SK-N-MC (cell line): ENCODE results near the gene NOP14.

ENCODE experiments used
- DNase-seq: peaks from one replicate; pipeline ENCODE4 v3.0.0-alpha.2; 2011; ENCODE audit warnings: low read depth, low spot score
- H3K27ac ChIP-seq: fragments of 200-600 bp; sonication (generic); 2 replicates; pipeline ENCODE4 v1.5.1; 2016; ENCODE audit warnings: mixed run types
- H3K36me3 ChIP-seq: fragments of 200-600 bp; sonication (generic); 2 replicates; pipeline ENCODE4 v1.6.1; 2017; ENCODE audit warnings: antibody characterized with exemption, low read length, mixed read lengths; ENCODE audit not compliant: insufficient read depth
- H3K4me3 ChIP-seq: fragments of 200-600 bp; sonication (generic); 2 replicates; pipeline ENCODE4 v1.5.1; 2016
- H3K9ac ChIP-seq: fragments of 200-600 bp; sonication (generic); 2 replicates; pipeline ENCODE4 v1.8.0; 2017; ENCODE audit warnings: mixed run types, mixed read lengths; ENCODE audit not compliant: insufficient read length
- H3K9me3 ChIP-seq: fragments of 200-600 bp; sonication (generic); 2 replicates; pipeline ENCODE4 v1.6.1; 2017; ENCODE audit warnings: low read depth, mild to moderate bottlenecking, antibody characterized with exemption, low read length, moderate library complexity, mixed read lengths
- EZH2 ChIP-seq: fragments of 200-600 bp; sonication (generic); IDR thresholded peaks from one replicate; pipeline ENCODE4 v1.6.1; 2017; ENCODE audit warnings: antibody characterized with exemption
- FOXP2 ChIP-seq: optimal IDR thresholded peaks from 2 replicates; pipeline ENCODE3; 2011; ENCODE audit warnings: mild to moderate bottlenecking, moderate library complexity; ENCODE audit not compliant: insufficient read depth; ENCODE audit errors: extremely low read length, control extremely low read depth
- POLR2AphosphoS5 ChIP-seq: IDR thresholded peaks from 2 replicates; pipeline ENCODE4 v1.6.1; 2012; ENCODE audit warnings: mild to moderate bottlenecking, low read depth, low read length, borderline replicate concordance

The NOP14 gene

DNA sequence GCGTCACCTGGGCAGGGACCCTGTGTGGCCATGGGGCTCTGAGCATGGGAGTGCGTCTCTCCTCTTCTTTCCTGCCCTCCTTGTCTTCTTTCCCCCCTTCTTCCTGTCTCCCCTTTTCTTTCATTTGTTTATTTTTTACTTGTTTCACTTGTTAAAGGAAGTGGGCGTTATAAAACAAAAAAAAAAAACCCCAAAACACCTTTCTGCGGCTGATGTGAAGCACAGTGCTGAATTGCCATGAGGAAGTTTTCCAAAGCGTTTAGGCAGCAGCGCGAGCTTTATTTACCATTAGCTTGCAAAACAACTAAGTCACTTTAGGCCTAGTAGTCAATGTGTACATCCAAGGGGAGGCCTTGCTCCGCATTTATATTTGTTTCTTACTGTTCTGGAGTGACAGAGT, 57.0 kb downstream of the NOP14 start:
- DNase-seq = no peak
- Histone ChIP-seq H3K9ac (no peak overlapping the region), H3K36me3 (peaks cover 67% of the 10 kb centered on the region), H3K4me3 (no peak overlapping the region), H3K9me3 (no peaks in the 10 kb centered on the region), H3K27ac (no peak overlapping the region)
- TF ChIP-seq FOXP2 (no peak), POLR2AphosphoS5 (no peak), EZH2 (no peak)

DNA sequence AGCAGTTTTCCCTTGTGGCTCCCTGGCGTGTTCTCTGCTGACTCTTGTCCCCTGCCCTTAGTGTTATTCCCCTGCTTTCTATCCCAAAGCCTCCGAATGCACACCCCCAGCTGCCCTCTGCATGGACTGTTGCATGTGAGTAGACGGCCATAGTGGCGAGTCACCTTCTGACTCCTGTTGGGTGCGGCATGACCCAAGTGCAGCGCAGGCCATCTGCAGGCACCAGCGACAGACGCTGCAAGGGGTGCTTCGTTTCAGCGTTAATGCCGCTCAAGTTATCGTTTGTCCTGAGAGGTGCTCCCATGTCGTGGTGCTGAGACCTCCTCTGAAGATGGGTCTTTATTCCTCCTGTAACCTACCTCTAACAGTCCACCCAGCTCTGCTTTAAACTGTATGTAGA, 57.7 kb downstream of the NOP14 start:
- Histone ChIP-seq H3K4me3 (no peak overlapping the region), H3K27ac (no peak overlapping the region), H3K9ac (no peak overlapping the region), H3K9me3 (no peaks in the 10 kb centered on the region), H3K36me3 (peaks cover 68% of the 10 kb centered on the region)
- no peak for TF ChIP-seq EZH2
- TF ChIP-seq FOXP2 = no peak
- no peak for TF ChIP-seq POLR2AphosphoS5
- no peak for DNase-seq

DNA sequence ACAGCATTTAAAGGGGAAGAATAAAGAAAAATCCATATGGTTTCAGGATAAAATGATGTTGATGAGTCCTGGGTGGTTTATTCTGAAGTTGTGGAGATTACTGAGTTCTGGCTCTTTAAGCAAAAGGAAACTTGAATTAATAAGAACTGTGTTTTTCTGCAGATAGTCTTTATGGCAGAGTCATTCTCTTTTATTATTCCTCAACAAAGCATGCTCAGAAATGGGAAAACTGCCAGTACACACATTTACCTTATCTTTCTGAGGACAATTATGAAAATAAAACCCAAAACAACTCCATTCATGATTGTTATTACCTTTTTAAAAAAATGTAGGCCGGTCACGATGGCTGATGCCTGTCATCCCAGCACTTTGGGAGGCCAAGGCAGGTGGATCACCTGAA, 61.1 kb downstream of the NOP14 start:
- TF ChIP-seq POLR2AphosphoS5 (no peak), FOXP2 (no peak), EZH2 (no peak)
- no peak overlapping the region for H3K27ac ChIP-seq
- H3K9ac ChIP-seq = no peak overlapping the region
- no peaks in the 10 kb centered on the region for H3K9me3 ChIP-seq
- DNase-seq = no peak
- no peak overlapping the region for H3K4me3 ChIP-seq
- peaks cover 75% of the 10 kb centered on the region for H3K36me3 ChIP-seq

DNA sequence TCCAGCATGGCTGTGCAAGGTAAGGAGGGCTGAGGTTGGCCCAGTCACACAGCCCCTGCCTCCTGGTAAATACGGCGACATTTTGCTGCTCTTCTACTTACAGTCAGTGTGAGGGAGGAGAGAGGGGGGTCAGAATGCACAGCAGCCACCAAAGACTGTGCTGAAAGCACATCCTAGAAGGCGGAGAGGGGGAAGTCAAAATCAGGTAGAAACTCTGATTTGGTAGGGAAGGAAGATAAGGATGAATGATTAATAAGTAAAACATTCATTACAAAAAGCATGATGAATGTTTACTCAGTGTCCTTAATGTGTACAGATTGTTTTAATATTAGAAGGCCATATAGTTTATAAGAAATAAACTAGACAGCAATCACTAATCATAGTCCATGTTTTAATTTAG, 62.0 kb downstream of the NOP14 start:
- H3K27ac ChIP-seq = no peak overlapping the region
- peaks cover 79% of the 10 kb centered on the region for H3K36me3 ChIP-seq
- no peak overlapping the region for H3K9ac ChIP-seq
- TF ChIP-seq FOXP2 = no peak
- TF ChIP-seq POLR2AphosphoS5 = no peak
- TF ChIP-seq EZH2 = no peak
- H3K9me3 ChIP-seq = no peaks in the 10 kb centered on the region
- DNase-seq = no peak
- H3K4me3 ChIP-seq = no peak overlapping the region

DNA sequence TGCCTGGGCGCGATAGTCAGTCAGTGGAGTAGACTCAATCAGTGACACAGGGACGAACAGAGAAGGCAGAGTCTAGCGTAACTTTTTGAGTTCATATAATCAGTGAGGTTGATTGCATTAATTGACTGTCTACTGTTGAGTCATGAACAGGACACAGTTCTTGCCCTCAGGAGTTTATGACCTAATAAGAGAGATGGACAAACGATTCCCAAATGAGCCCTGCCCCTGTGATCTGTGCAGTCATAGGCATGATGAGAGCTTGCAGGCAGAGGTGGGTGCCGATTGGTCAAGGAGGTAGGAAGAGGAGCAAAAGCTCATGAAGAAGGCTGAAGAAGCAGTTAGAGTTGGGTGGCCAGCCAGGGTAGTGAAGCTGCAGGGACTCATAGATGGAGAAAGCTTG, 62.5 kb downstream of the NOP14 start:
- no peaks in the 10 kb centered on the region for H3K9me3 ChIP-seq

DNA sequence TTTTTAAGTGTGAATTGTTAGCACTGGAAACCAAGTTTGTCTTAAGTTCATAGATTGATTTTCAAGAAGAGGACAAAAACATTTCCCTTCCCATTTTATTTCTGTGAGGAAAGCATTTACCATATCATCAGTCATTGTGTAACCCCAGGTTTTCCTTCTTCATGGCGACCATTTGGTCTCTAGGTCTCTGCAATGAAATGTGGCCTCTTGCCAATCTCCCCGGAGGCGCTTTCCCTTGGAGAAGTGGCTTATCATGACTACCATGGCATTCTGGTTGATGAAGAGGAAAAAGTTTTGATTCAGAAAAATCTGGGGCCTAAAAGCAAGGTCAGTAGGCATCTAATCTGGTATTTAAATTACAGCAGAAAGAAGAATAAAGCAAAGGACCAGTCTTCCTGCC, 65.2 kb downstream of the NOP14 start:
- H3K9ac ChIP-seq = no peak overlapping the region
- DNase-seq = peak; percentile 5
- H3K9me3 ChIP-seq = no peaks in the 10 kb centered on the region
- peaks cover 69% of the 10 kb centered on the region for H3K36me3 ChIP-seq
- no peak overlapping the region for H3K4me3 ChIP-seq
- TF ChIP-seq FOXP2 = no peak
- no peak for TF ChIP-seq POLR2AphosphoS5
- TF ChIP-seq EZH2 = no peak
- H3K27ac ChIP-seq = peak overlapping the region; percentile 43; the same call in 1 of the 2 replicates

More for the DNA sequence above, 62.5 kb downstream of the NOP14 start:
- H3K4me3 ChIP-seq = no peak overlapping the region
- DNase-seq = no peak
- no peak overlapping the region for H3K9ac ChIP-seq
- TF ChIP-seq FOXP2 (no peak), POLR2AphosphoS5 (no peak), EZH2 (no peak)
- no peak overlapping the region for H3K27ac ChIP-seq
- H3K36me3 ChIP-seq = peaks cover 82% of the 10 kb centered on the region

DNA sequence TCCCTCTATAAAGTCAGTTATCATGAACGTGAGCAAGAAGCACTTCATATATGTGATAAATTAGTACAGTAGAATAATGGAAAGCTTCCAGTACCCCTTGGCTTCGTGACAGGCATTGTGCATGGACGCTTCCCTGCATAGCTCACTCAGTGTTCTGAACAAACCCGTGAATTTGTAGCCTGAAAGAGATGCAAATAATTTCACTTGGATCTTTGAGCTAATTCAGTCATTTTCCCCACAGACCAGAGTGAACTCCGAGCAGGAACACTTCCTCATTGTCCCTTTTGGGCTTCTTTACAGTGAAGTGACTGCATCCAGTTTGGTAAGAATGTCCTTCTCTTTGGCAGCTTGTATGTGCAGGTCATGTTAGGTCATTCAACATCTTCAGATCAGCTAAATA, 69.4 kb downstream of the NOP14 start:
- TF ChIP-seq POLR2AphosphoS5 (no peak), EZH2 (no peak), FOXP2 (no peak)
- no peaks in the 10 kb centered on the region for H3K9me3 ChIP-seq
- peak overlapping the region; percentile 13; the same call in 1 of the 2 replicates for H3K27ac ChIP-seq
- peaks cover 40% of the 10 kb centered on the region for H3K36me3 ChIP-seq
- no peak overlapping the region for H3K9ac ChIP-seq
- H3K4me3 ChIP-seq = no peak overlapping the region
- no peak for DNase-seq

DNA sequence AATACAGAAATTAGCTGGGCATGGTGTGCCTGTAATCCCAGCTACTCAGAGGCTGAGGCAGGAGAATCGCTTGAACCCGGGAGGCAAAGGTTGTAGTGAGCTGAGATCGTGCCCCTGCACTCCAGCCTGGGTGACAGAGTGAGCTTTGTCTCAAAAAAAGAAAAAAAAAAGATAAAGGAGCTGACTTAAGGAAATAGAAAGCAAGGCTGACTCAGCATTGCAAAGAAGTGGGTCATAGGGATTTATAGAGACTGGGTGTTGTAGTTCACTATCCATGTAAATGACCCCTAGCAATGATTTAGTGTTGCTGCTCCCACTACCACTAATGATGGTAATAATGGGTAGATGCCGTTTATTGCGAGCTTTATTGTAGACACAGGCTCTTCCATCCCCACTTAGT, 71.9 kb downstream of the NOP14 start:
- no peak for DNase-seq
- TF ChIP-seq POLR2AphosphoS5 (no peak), FOXP2 (no peak), EZH2 (no peak)
- Histone ChIP-seq H3K9me3 (no peaks in the 10 kb centered on the region), H3K27ac (no peak overlapping the region), H3K36me3 (peaks cover 32% of the 10 kb centered on the region; the same call in 1 of the 2 replicates), H3K4me3 (no peak overlapping the region), H3K9ac (no peak overlapping the region)

DNA sequence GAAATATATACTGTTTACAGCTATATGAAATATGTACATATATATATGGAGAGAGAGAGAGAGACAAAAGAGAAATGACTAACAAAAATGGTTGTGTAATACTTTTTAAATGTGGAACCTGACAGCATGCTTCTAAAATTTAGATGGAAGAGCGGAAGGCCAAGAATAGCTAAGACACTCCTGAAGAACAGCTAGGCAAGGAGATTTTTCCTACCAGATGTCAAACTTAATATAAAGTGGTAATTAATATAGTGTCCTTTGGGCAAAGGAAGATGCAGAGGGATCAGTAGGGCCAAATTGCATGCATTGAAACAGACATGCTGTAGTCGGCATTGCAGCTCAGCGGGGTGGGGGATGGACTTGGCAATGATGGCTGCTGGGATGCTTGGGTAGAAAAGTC, 74.3 kb downstream of the NOP14 start:
- Histone ChIP-seq H3K4me3 (no peak overlapping the region), H3K36me3 (peaks cover 33% of the 10 kb centered on the region), H3K9me3 (no peaks in the 10 kb centered on the region), H3K9ac (no peak overlapping the region), H3K27ac (no peak overlapping the region)
- no peak for DNase-seq
- TF ChIP-seq EZH2 (no peak), POLR2AphosphoS5 (no peak), FOXP2 (no peak)
